HEK293T (cell line): Measurements from ENCODE around the gene CEP350.

Source experiments
- BHLHE40 ChIP-seq: fragments of 450-650 bp; IDR thresholded peaks from 2 replicates; pipeline ENCODE4 v1.6.1; 2016; ENCODE audit warnings: mild to moderate bottlenecking, moderate library complexity, borderline replicate concordance
- FOXA1 ChIP-seq: fragments of 450-650 bp; IDR thresholded peaks from 2 replicates; pipeline ENCODE4 v1.6.1; 2016; ENCODE audit warnings: mild to moderate bottlenecking
- FOXK2 ChIP-seq: fragments of 450-650 bp; IDR thresholded peaks from 2 replicates; pipeline ENCODE4 v1.6.1; 2016; ENCODE audit warnings: mild to moderate bottlenecking
- L3MBTL2 ChIP-seq: fragments of 450-650 bp; conservative IDR thresholded peaks from 2 replicates; pipeline ENCODE4 v1.6.1; 2016; ENCODE audit warnings: mild to moderate bottlenecking

DNA sequence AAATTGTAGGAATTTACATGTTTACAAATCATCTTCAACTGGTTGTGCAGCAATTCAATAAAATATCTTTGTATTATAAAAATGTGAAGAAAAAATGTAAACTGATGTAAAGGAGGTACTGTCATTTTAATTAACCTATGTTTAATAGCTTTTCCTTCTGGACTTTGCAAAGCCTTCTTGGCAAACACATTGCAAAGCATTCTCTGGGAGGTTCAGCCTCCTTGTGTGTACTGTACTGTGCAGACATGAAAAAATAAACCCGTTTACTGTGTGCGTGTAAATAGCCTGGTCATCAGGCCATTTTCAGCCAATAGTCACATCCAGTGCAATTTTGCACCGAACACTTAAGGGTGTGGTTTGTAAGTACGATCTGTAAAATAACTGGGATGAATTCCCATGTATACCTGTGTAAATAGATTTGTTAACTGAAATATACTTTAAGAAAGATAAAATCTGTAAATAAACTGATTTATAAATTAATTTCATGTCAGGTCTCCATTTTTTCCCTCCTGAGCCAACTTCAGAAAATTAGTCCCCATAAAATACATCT is 159.9 kb downstream of the CEP350 start:
- no peak for TF ChIP-seq BHLHE40
- no peak for TF ChIP-seq FOXA1
- no peak for TF ChIP-seq L3MBTL2
- TF ChIP-seq FOXK2, result no peak
